Activated naive CD4-positive, alpha-beta T cell treated with anti-CD3 and anti-CD28 coated beads, Interleukin-2, amount 50 U/mL, for 24 hours (primary cell): Measurements from ENCODE around the gene JAG1.

Source experiments
- H3K27ac Mint-ChIP-seq: one replicate; pipeline ENCODE4 v1.8.0; 2021; ENCODE audit warnings: mild to moderate bottlenecking, mixed read lengths
- H3K27me3 Mint-ChIP-seq: one replicate; pipeline ENCODE4 v1.8.0; 2021; ENCODE audit warnings: mixed read lengths
- H3K36me3 Mint-ChIP-seq: one replicate; pipeline ENCODE4 v1.8.0; 2021; ENCODE audit warnings: mixed read lengths
- H3K4me1 Mint-ChIP-seq: one replicate; pipeline ENCODE4 v1.8.0; 2021; ENCODE audit warnings: mixed read lengths
- H3K4me3 Mint-ChIP-seq: one replicate; pipeline ENCODE4 v1.8.0; 2021; ENCODE audit warnings: mild to moderate bottlenecking, mixed read lengths
- H3K9me3 Mint-ChIP-seq: one replicate; pipeline ENCODE4 v1.8.0; 2021; ENCODE audit warnings: mixed read lengths

The JAG1 gene

GRCh38 chr20:10652660-10653261 is 21.0 kb downstream of the JAG1 start:
- H3K27ac Mint-ChIP-seq: no peak overlapping the region
- H3K27me3 Mint-ChIP-seq: peaks cover 11% of the 10 kb centered on the region
- H3K36me3 Mint-ChIP-seq: no peaks in the 10 kb centered on the region

GRCh38 chr20:10652185-10652584 is 21.6 kb downstream of the JAG1 start:
- Mint-ChIP-seq H3K27ac (no peak overlapping the region), H3K4me3 (no peak overlapping the region), H3K4me1 (no peaks in the 10 kb centered on the region), H3K36me3 (no peaks in the 10 kb centered on the region), H3K9me3 (no peaks in the 10 kb centered on the region), H3K27me3 (peaks cover 9% of the 10 kb centered on the region)

More at GRCh38 chr20:10652660-10653261, 21.0 kb downstream of the JAG1 start:
- H3K4me3 Mint-ChIP-seq: no peak overlapping the region
- no peaks in the 10 kb centered on the region for H3K4me1 Mint-ChIP-seq
- H3K9me3 Mint-ChIP-seq: no peaks in the 10 kb centered on the region

- peaks cover 9% of the 10 kb centered on the region for H3K27me3 Mint-ChIP-seq
- no peak overlapping the region for H3K27ac Mint-ChIP-seq
- H3K4me3 Mint-ChIP-seq: no peak overlapping the region
- no peaks in the 10 kb centered on the region for H3K4me1 Mint-ChIP-seq
- no peaks in the 10 kb centered on the region for H3K36me3 Mint-ChIP-seq
- no peaks in the 10 kb centered on the region for H3K9me3 Mint-ChIP-seq
Observed at GRCh38 chr20:10651227-10651990, 22.4 kb downstream of the JAG1 start.

DNA sequence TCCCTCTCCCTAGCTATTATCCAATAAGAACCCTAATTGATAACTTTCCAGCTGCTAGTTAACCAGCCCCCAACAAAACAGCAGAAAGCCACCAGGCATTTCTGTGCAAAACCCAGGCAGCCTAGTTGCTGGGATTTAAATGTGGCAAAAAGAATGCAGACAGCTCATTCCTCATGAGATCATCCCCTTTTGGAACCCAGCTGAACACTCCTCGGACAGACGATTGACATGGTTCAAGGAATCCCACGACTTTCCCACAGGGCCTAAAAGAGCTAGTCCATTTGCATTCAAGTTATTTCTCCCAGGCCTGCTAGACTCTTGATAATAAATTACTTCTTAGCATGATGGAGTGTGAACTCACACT is 24.0 kb downstream of the JAG1 start:
- no peak overlapping the region for H3K27ac Mint-ChIP-seq
- no peaks in the 10 kb centered on the region for H3K9me3 Mint-ChIP-seq
- H3K4me3 Mint-ChIP-seq: no peak overlapping the region
- H3K27me3 Mint-ChIP-seq: peaks cover 9% of the 10 kb centered on the region
- H3K4me1 Mint-ChIP-seq: no peaks in the 10 kb centered on the region
- H3K36me3 Mint-ChIP-seq: no peaks in the 10 kb centered on the region

DNA sequence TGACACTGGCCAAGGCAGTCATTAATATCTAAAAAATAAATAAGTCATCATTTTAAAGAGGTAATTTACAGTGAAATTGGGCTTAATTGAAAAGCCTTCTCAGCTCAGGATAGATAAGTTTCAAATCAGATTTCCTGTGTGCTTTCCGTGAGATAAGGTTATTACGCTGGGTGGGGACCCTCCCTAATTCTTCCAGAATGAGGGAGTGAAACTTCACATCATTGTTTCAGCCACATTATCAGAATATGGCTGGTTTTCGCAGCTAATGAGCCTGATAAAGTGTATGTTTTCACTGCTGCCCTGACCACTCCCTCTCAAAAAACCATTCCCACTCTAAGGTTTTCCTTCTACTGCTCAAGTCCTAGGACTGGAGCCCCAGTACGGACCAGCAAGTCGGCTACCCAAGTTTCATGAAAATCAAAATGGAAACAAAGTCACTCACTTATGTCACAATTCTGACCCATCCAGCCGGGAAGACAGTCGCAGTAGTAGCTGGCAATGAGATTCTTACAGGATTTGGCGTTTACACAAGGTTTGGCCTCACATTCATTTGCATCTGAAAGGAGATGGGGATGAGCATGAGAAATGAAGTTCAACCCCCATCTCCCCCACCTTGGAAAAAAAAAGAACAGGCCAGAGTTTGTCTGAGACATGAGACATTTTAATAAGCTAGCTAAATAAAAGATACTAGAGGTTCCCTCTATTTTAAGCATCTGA is 24.6 kb downstream of the JAG1 start:
- H3K4me1 Mint-ChIP-seq: no peaks in the 10 kb centered on the region

GRCh38 chr20:10648651-10649050 is 25.1 kb downstream of the JAG1 start:
- no peaks in the 10 kb centered on the region for H3K36me3 Mint-ChIP-seq
- H3K9me3 Mint-ChIP-seq: no peaks in the 10 kb centered on the region
- H3K27me3 Mint-ChIP-seq: peaks cover 9% of the 10 kb centered on the region
- H3K27ac Mint-ChIP-seq: no peak overlapping the region
- H3K4me1 Mint-ChIP-seq: no peaks in the 10 kb centered on the region
- H3K4me3 Mint-ChIP-seq: no peak overlapping the region

More for the DNA sequence above, 24.6 kb downstream of the JAG1 start:
- Mint-ChIP-seq H3K9me3 (no peaks in the 10 kb centered on the region), H3K27me3 (peaks cover 9% of the 10 kb centered on the region), H3K4me3 (no peak overlapping the region), H3K27ac (no peak overlapping the region), H3K36me3 (no peaks in the 10 kb centered on the region)

GRCh38 chr20:10647909-10648308 is 25.9 kb downstream of the JAG1 start:
- Mint-ChIP-seq H3K27me3 (peaks cover 9% of the 10 kb centered on the region), H3K36me3 (no peaks in the 10 kb centered on the region), H3K9me3 (no peaks in the 10 kb centered on the region), H3K4me3 (no peak overlapping the region), H3K4me1 (no peaks in the 10 kb centered on the region), H3K27ac (no peak overlapping the region)

GRCh38 chr20:10647471-10647870 is 26.3 kb downstream of the JAG1 start:
- H3K27me3 Mint-ChIP-seq: peaks cover 9% of the 10 kb centered on the region
- H3K4me1 Mint-ChIP-seq: no peaks in the 10 kb centered on the region
- no peaks in the 10 kb centered on the region for H3K9me3 Mint-ChIP-seq
- H3K27ac Mint-ChIP-seq: no peak overlapping the region
- no peaks in the 10 kb centered on the region for H3K36me3 Mint-ChIP-seq
- no peak overlapping the region for H3K4me3 Mint-ChIP-seq

- Mint-ChIP-seq H3K36me3 (no peaks in the 10 kb centered on the region), H3K9me3 (no peaks in the 10 kb centered on the region), H3K27ac (no peak overlapping the region)
Observed at GRCh38 chr20:10646886-10647420, 26.8 kb downstream of the JAG1 start.

DNA sequence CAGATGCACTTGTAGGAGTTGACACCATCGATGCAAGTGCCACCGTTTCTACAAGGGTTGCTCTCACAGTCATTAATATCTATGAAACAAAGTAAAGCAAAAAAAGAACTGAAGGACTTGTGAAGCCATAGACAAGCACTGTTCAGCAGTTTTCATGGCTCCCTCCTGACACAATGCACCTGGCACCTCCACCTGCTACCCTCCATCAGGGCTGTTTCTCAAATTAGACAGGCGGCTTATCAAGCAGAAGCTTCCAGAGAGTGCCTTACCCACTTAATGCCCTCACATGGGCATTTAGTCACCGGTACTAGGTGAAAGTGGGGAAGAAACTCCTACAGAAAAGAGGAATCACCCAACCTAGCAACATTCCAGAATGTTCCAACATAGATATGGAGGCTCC is 27.8 kb downstream of the JAG1 start:
- Mint-ChIP-seq H3K4me3 (no peak overlapping the region), H3K4me1 (no peaks in the 10 kb centered on the region), H3K27me3 (peaks cover 8% of the 10 kb centered on the region), H3K27ac (no peak overlapping the region), H3K9me3 (no peaks in the 10 kb centered on the region), H3K36me3 (no peaks in the 10 kb centered on the region)

More at GRCh38 chr20:10646886-10647420, 26.8 kb downstream of the JAG1 start:
- Mint-ChIP-seq H3K4me3 (no peak overlapping the region), H3K4me1 (no peaks in the 10 kb centered on the region), H3K27me3 (peaks cover 8% of the 10 kb centered on the region)

DNA sequence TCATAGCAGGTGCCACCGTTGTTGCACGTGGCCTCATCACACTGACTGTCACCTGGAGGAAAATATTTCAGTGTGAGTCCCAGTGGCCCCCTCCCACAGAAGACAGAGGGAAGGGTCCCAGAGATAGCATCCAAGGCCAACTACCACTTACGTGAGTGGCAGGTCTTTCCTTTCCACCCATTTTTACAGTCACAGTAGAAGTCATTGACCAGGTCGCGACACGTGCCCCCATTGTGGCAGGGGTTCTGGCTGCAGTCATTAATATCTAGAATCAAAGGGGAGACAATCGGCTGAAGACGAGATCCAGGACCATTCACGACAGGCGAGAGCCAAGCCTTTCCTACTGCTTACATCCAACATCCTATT is 28.6 kb downstream of the JAG1 start:
- H3K27me3 Mint-ChIP-seq: peaks cover 8% of the 10 kb centered on the region
- H3K4me3 Mint-ChIP-seq: no peak overlapping the region
- no peaks in the 10 kb centered on the region for H3K36me3 Mint-ChIP-seq
- no peaks in the 10 kb centered on the region for H3K9me3 Mint-ChIP-seq
- H3K4me1 Mint-ChIP-seq: no peaks in the 10 kb centered on the region
- H3K27ac Mint-ChIP-seq: no peak overlapping the region

DNA sequence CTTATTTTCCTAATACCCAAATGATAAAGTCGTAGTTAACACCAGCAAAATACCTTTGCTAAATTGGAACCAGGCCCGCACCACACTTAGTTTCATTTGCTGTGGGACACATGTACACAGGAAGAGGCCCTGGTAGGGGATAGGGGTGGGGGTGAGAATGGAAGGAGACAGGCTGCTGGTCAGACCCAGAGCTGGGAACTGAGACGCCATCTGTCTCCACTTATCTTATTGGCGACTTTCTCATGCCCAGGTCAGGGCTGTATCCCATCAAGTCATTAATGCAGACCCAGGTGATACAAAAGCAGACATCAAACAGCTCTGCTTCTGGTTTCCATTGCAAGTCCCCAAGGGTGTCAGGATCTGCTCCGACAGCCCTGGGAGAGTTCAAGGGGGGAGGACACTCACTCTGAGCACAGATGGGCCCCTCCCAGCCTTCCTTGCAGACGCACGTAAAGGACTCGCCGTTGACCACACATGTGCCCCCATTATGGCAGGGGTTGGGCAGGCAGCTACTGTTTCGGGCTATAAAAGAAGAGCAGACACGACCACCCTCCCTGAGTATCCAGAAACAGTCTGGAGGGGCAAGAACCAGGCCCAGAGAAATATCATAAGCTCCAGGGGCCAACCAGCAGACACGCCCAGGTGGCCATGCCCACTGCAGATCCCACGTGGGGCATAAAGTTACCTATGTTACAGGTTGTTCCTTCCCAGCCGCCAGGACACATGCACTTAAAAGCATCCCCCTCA is 29.2 kb downstream of the JAG1 start:
- Mint-ChIP-seq H3K36me3 (no peaks in the 10 kb centered on the region), H3K27ac (no peak overlapping the region), H3K9me3 (no peaks in the 10 kb centered on the region), H3K27me3 (peaks cover 5% of the 10 kb centered on the region), H3K4me3 (no peak overlapping the region), H3K4me1 (no peaks in the 10 kb centered on the region)

DNA sequence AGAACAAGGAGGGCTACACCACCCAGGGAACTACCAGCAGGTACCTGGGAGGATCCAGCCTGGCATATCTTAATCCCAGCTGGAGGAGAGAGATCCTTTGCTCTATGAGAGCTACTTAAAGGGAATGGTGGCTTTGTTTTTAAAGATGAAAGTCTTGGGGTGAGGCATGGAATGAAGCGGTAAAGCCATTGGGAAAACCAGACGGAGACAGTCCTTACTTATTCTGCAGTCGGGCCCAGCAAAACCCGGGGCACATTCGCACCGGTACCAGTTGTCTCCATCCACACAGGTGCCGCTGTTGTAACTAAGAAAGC is 30.3 kb downstream of the JAG1 start:
- Mint-ChIP-seq H3K27ac (no peak overlapping the region), H3K4me1 (no peaks in the 10 kb centered on the region), H3K4me3 (no peak overlapping the region), H3K36me3 (no peaks in the 10 kb centered on the region), H3K27me3 (peaks cover 2% of the 10 kb centered on the region), H3K9me3 (no peaks in the 10 kb centered on the region)

DNA sequence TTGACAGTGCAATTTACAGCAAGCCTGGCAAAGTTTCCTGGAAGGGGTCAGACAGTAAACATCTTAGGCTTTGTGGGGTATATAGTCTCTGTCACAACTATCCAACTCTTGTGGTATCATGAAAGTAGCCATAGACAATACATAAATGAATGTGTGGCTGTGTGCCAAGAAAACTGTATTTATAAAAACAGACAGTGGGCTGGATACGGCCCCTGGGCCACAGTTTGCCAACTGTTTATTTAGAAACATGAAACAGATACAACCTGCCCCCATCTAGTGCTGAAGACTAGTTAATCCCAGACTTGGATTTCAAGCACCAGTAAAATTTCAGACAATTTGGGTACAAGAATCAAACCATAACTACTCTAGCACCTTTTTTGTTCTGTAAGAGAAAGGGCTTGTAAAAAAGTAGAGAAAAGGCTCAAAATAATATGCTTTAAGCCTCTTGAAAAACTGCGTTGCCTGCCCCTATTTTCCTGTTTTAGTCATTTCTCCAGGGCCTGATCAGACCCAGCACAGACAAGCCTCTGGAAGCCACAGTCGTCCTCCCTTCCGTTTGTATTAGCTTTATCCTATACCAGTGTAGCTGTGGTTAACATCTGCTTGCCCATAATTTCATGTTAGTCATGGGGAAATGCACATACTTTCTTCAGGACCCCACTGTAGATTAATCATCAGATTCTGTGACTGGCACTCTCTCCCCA is 30.8 kb downstream of the JAG1 start:
- Mint-ChIP-seq H3K27ac (no peak overlapping the region), H3K36me3 (no peaks in the 10 kb centered on the region), H3K4me1 (no peaks in the 10 kb centered on the region), H3K4me3 (no peak overlapping the region), H3K9me3 (no peaks in the 10 kb centered on the region), H3K27me3 (peaks cover under 1% of the 10 kb centered on the region)

GRCh38 chr20:10641893-10642292 is 31.9 kb downstream of the JAG1 start:
- Mint-ChIP-seq H3K27ac (no peak overlapping the region), H3K4me1 (no peaks in the 10 kb centered on the region), H3K36me3 (no peaks in the 10 kb centered on the region), H3K4me3 (no peak overlapping the region), H3K27me3 (no peaks in the 10 kb centered on the region), H3K9me3 (no peaks in the 10 kb centered on the region)
